OCI-LY1 (cell line): ENCODE results near the gene CCR2.

Experiments
- H2AFZ ChIP-seq: fragments of 200-600 bp; sonication (generic), shearing (Covaris generic); 2 replicates; pipeline ENCODE4 v1.6.0; 2014; ENCODE audit warnings: antibody characterized with exemption, mild to moderate bottlenecking, low read length
- H3F3A ChIP-seq: fragments of 200-600 bp; sonication (generic), shearing (Covaris generic); 2 replicates; pipeline ENCODE4 v1.6.0; 2014; ENCODE audit warnings: mild to moderate bottlenecking, antibody characterized with exemption, low read length, moderate library complexity; ENCODE audit not compliant: insufficient read depth
- H3K27ac ChIP-seq: fragments of 200-600 bp; sonication (generic); 2 replicates; pipeline ENCODE4 v1.5.1; 2014; ENCODE audit warnings: low read length, mixed run types, mild to moderate bottlenecking, low read depth; ENCODE audit not compliant: poor library complexity, severe bottlenecking
- H3K27me3 ChIP-seq: fragments of 200-600 bp; sonication (generic); 2 replicates; pipeline ENCODE4 v1.6.0; 2014; ENCODE audit warnings: antibody characterized with exemption, mild to moderate bottlenecking, low read length, moderate library complexity; ENCODE audit not compliant: insufficient read depth
- H3K36me3 ChIP-seq: fragments of 200-600 bp; sonication (generic); 2 replicates; pipeline ENCODE4 v1.6.1; 2014; ENCODE audit warnings: mild to moderate bottlenecking, antibody characterized with exemption, low read length, moderate library complexity, mixed read lengths; ENCODE audit not compliant: insufficient read depth
- H3K4me1 ChIP-seq: fragments of 200-600 bp; sonication (generic); 2 replicates; pipeline ENCODE4 v1.5.1; 2014; ENCODE audit warnings: mild to moderate bottlenecking, low read length, moderate library complexity; ENCODE audit not compliant: insufficient read depth, severe bottlenecking
- H3K4me2 ChIP-seq: fragments of 200-600 bp; sonication (generic), shearing (Covaris generic); 2 replicates; pipeline ENCODE4 v1.6.1; 2014; ENCODE audit warnings: low read length
- H3K4me3 ChIP-seq: fragments of 200-600 bp; sonication (generic); 2 replicates; pipeline ENCODE4 v1.5.1; 2014; ENCODE audit warnings: low read length, low read depth, mild to moderate bottlenecking, mixed read lengths; ENCODE audit not compliant: poor library complexity, severe bottlenecking
- H3K79me2 ChIP-seq: fragments of 200-600 bp; shearing (Covaris generic); 2 replicates; pipeline ENCODE4 v1.6.1; 2016; ENCODE audit warnings: mixed run types, low read length, mixed read lengths; ENCODE audit not compliant: insufficient read depth
- H3K9ac ChIP-seq: fragments of 200-600 bp; sonication (generic), shearing (Covaris generic); 2 replicates; pipeline ENCODE4 v1.6.1; 2014; ENCODE audit warnings: mild to moderate bottlenecking, low read length, mixed read lengths
- H3K9me2 ChIP-seq: fragments of 200-600 bp; sonication (generic), shearing (Covaris generic); 2 replicates; pipeline ENCODE4 v1.6.1; 2014; ENCODE audit warnings: low read depth, mild to moderate bottlenecking, low read length, mixed read lengths
- H3K9me3 ChIP-seq: fragments of 200-600 bp; shearing (Covaris generic); 2 replicates; pipeline ENCODE4 v1.6.1; 2014; ENCODE audit warnings: low read length, mixed read lengths
- H4K20me1 ChIP-seq: fragments of 200-600 bp; sonication (generic), shearing (Covaris generic); 2 replicates; pipeline ENCODE4 v1.6.0; 2016; ENCODE audit warnings: mild to moderate bottlenecking, low read length; ENCODE audit not compliant: insufficient read depth
- EZH2 ChIP-seq: fragments of 200-600 bp; sonication (generic), shearing (Covaris generic); IDR thresholded peaks from 2 replicates; pipeline ENCODE4 v1.8.0; 2017; ENCODE audit warnings: borderline replicate concordance, mixed run types, mild to moderate bottlenecking, antibody characterized with exemption, low read length, moderate library complexity, mixed read lengths
- TF ChIP-seq, protein P1 (sequence below): fragments of 200-600 bp; sonication (generic), shearing (Covaris generic); IDR thresholded peaks from 2 replicates; pipeline ENCODE4 v1.5.1; 2017; ENCODE audit warnings: mild to moderate bottlenecking, antibody characterized with exemption, low read length, moderate library complexity, mixed read lengths

The CCR2 gene

DNA sequence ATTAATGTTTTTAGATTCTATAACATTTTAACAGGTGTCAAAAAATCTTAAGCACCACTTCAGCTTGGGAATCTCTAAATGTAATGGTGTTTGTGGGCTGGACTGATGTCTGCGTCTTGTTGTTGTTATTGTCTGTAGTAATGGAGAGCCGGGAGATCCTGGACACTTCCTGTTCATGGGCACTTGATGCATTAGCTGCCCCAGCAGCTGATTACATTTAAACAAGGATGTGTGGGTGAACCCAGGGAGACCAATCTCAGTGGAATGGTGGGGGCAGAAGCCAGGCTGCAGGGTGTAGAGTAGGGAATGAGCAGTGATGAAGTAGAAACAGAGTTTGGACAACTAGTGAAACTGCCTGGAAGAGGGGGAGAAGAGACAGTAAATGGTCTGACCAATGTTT lies 45.2 kb downstream of the CCR2 start:
- no peaks in the 10 kb centered on the region for H3F3A ChIP-seq
- H3K27me3 ChIP-seq: 0 out of 2 replicates have a peak, but pooled peaks cover 4% of the 10 kb centered on the region
- no peaks in the 10 kb centered on the region for H4K20me1 ChIP-seq
- no peak overlapping the region for H2AFZ ChIP-seq
- no peak overlapping the region for H3K27ac ChIP-seq
- TF ChIP-seq, protein P1, sequence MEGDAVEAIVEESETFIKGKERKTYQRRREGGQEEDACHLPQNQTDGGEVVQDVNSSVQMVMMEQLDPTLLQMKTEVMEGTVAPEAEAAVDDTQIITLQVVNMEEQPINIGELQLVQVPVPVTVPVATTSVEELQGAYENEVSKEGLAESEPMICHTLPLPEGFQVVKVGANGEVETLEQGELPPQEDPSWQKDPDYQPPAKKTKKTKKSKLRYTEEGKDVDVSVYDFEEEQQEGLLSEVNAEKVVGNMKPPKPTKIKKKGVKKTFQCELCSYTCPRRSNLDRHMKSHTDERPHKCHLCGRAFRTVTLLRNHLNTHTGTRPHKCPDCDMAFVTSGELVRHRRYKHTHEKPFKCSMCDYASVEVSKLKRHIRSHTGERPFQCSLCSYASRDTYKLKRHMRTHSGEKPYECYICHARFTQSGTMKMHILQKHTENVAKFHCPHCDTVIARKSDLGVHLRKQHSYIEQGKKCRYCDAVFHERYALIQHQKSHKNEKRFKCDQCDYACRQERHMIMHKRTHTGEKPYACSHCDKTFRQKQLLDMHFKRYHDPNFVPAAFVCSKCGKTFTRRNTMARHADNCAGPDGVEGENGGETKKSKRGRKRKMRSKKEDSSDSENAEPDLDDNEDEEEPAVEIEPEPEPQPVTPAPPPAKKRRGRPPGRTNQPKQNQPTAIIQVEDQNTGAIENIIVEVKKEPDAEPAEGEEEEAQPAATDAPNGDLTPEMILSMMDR: no peak
- TF ChIP-seq EZH2: no peak
- H3K79me2 ChIP-seq: no peaks in the 10 kb centered on the region
- no peaks in the 10 kb centered on the region for H3K9me3 ChIP-seq
- no peaks in the 10 kb centered on the region for H3K9me2 ChIP-seq
- H3K4me2 ChIP-seq: no peak overlapping the region
- H3K4me3 ChIP-seq: no peak overlapping the region
- no peaks in the 10 kb centered on the region for H3K36me3 ChIP-seq
- no peaks in the 10 kb centered on the region for H3K4me1 ChIP-seq
- no peak overlapping the region for H3K9ac ChIP-seq

DNA sequence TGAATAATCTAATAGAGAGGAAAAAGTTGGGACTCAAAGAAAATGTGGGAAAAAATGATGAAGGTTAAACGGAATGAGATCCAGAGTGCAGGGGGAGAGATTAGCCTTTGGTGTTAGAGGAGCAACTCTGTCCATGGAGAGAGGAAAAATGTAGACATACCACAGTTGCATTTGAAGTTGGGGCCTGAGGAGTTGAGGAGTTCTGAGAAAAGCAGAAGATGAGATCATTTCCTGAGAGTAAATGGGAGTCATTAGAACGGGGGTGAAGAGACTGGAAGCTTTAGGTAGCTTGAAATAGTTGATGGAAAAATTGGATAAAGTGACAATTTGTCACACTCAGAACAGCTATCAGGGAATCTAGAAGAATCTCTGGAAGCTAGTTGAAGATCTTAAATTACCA lies 45.6 kb downstream of the CCR2 start:
- Histone ChIP-seq H3K4me2 (no peak overlapping the region), H3K27me3 (0 out of 2 replicates have a peak, but pooled peaks cover 4% of the 10 kb centered on the region), H3K9me3 (no peaks in the 10 kb centered on the region), H3K27ac (no peak overlapping the region), H2AFZ (no peak overlapping the region), H3F3A (no peaks in the 10 kb centered on the region), H3K4me3 (no peak overlapping the region), H3K9me2 (no peaks in the 10 kb centered on the region), H3K4me1 (no peaks in the 10 kb centered on the region), H4K20me1 (no peaks in the 10 kb centered on the region), H3K9ac (no peak overlapping the region), H3K79me2 (no peaks in the 10 kb centered on the region), H3K36me3 (no peaks in the 10 kb centered on the region)
- TF ChIP-seq, protein P1: no peak
- TF ChIP-seq EZH2: no peak

DNA sequence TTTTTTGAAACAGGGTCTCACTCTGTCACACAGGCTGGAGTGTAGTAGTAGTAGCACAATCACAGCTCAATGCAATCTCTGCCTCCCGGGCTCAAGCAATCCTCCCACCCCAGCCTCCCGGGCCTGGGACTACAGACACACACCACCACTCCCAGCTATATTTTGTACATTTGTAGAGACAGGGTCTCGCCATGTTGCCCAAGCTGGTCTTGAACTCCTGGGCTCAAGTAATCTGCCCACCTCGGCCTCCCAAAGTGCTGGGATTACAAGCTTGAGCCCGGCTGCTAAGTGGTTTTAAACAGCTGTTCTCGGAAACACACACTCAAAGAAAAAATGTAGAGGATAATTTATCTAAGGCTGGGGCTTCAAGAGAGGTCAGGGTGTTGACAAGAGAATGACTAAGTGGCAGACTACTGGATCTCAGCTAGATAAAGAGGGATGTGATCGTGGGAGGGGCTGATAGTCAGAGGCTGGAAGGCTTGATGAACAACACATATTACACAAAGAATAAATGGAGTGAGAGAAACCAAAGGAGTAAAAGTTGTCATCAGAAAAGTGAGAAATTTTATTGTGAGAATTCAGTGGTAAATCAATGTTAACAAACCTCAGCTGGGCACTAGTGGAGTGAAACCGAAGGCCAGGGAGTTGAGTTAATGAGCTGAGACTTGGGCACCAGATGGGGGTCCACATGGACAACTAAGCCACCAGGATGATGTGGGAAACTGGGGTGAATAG lies 46.3 kb downstream of the CCR2 start:
- no peaks in the 10 kb centered on the region for H3K9me3 ChIP-seq
- no peaks in the 10 kb centered on the region for H3K9me2 ChIP-seq
- H3K4me2 ChIP-seq: no peak overlapping the region
- no peaks in the 10 kb centered on the region for H4K20me1 ChIP-seq
- H3K9ac ChIP-seq: no peak overlapping the region
- no peak overlapping the region for H3K4me3 ChIP-seq
- no peak overlapping the region for H3K27ac ChIP-seq
- H3K27me3 ChIP-seq: 0 out of 2 replicates have a peak, but pooled peaks cover 4% of the 10 kb centered on the region
- no peaks in the 10 kb centered on the region for H3K36me3 ChIP-seq
- TF ChIP-seq, protein P1: no peak
- TF ChIP-seq EZH2: no peak
- no peaks in the 10 kb centered on the region for H3F3A ChIP-seq
- no peak overlapping the region for H2AFZ ChIP-seq
- no peaks in the 10 kb centered on the region for H3K79me2 ChIP-seq
- H3K4me1 ChIP-seq: no peaks in the 10 kb centered on the region
